Ascending aorta (tissue), 2 donors: ENCODE results near the gene IFNW1. TPM values are rescaled to one million over a fixed set of nuclear protein-coding genes. Genes with fewer than 3 reads are reported as not detected.

Source experiments
- DNase-seq, 2 donors: peaks; one replicate each; pipeline ENCODE4 v3.0.0-alpha.2; 2019; ENCODE audit warnings: low spot score in 2 of 2
- H3K27ac ChIP-seq, 2 donors: fragments of 200-600 bp; sonication (generic); one replicate each; pipeline ENCODE4 v1.5.1; 2016 to 2017; ENCODE audit warnings: mild to moderate bottlenecking in 1 of 2
- H3K27me3 ChIP-seq: fragments of 200-600 bp; sonication (generic); one replicate; pipeline ENCODE4 v1.5.1; 2017
- H3K36me3 ChIP-seq, 2 donors: fragments of 200-600 bp; sonication (generic); one replicate each; pipeline ENCODE4 v1.5.1; 2016
- H3K4me1 ChIP-seq, 2 donors: fragments of 200-600 bp; sonication (generic); one replicate each; pipeline ENCODE4 v1.5.1; 2016 to 2017; ENCODE audit warnings: mild to moderate bottlenecking in 1 of 2
- H3K4me3 ChIP-seq, 2 donors: fragments of 200-600 bp; sonication (generic); one replicate each; pipeline ENCODE4 v1.5.1; 2016 to 2017; ENCODE audit warnings: mild to moderate bottlenecking in 1 of 2
- H3K9me3 ChIP-seq, 2 donors: fragments of 200-600 bp; sonication (generic); one replicate each; pipeline ENCODE4 v1.5.1; 2016
- intact Hi-C: fragments of 100-400 bp; cut with DNase I; formaldehyde crosslinking; loops from one replicate; pipeline ENCODE4 v1.15.1; 2023
- total RNA-seq: library from RNA; depleted of rRNA; stranded (reverse); fragments of >200 nt; gene quantifications from one replicate; pipeline ENCODE4 v1.1.0, GENCODE V29; 2016
- TF ChIP-seq, protein P1 (sequence below), 3 experiments: fragments of 200-600 bp in 2 of 3; fragments of 450-650 bp in 1 of 3; sonication (generic) in 2 of 3; IDR thresholded peaks; one replicate each; pipeline ENCODE4 v1.5.1; 2016 to 2019; ENCODE audit warnings: antibody characterized with exemption in 3 of 3, mild to moderate bottlenecking in 1 of 3, moderate library complexity in 1 of 3

The IFNW1 gene
- total RNA-seq, 1 donor from 2014 or later = not detected

DNA sequence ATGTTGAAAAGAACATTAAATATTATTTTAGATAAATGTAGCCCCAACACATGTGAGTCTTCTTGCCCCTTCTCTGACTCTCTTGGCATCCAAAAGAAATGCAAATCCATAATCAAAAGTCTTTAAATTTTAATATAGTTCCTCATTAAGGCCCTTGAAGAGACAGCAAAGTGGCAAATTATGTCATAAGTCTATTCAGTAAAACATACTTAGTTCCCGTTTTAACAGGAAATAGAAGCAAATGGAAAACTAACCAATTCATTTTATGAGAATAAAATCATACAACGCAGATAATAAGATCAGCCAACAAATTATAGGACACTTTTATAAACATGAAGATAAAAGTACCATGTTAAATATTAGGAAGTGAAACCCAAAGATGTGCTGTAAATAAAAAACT is 43.8 kb downstream of the IFNW1 start:
- Histone ChIP-seq H3K27me3 (no peaks in the 10 kb centered on the region), H3K4me1 (peaks cover 0 to 8% of the 10 kb centered on the region in 2 donors), H3K9me3 (no peaks in the 10 kb centered on the region), H3K36me3 (no peaks in the 10 kb centered on the region), H3K4me3 (no peak overlapping the region), H3K27ac (peak overlapping the region in 1 of 2 donors; percentile 56)
- no peak for DNase-seq
- TF ChIP-seq, protein P1, sequence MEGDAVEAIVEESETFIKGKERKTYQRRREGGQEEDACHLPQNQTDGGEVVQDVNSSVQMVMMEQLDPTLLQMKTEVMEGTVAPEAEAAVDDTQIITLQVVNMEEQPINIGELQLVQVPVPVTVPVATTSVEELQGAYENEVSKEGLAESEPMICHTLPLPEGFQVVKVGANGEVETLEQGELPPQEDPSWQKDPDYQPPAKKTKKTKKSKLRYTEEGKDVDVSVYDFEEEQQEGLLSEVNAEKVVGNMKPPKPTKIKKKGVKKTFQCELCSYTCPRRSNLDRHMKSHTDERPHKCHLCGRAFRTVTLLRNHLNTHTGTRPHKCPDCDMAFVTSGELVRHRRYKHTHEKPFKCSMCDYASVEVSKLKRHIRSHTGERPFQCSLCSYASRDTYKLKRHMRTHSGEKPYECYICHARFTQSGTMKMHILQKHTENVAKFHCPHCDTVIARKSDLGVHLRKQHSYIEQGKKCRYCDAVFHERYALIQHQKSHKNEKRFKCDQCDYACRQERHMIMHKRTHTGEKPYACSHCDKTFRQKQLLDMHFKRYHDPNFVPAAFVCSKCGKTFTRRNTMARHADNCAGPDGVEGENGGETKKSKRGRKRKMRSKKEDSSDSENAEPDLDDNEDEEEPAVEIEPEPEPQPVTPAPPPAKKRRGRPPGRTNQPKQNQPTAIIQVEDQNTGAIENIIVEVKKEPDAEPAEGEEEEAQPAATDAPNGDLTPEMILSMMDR (IDR thresholded peaks at IDR 0.05) = no peak
- intact Hi-C loops = no loop called here

DNA sequence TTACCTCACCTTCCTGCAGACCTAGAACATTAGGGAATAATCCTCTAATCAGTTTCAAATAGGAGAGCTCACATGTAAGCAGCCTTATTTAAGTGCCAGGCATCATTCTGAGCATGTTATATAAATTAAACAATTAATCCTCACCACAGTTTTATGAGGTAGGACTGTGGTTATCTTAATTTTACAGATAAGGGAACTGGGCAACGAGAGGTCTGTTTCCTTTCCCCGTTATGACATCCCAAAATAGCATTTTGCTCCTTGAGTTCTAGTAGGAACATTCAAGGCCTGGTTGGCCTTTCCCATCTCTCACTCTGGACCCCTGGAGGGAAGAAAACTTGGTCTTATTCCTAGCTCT is 44.8 kb downstream of the IFNW1 start:
- no peaks in the 10 kb centered on the region for H3K9me3 ChIP-seq
- peak overlapping the region; percentile 56 to 73 for H3K27ac ChIP-seq
- intact Hi-C loops = no loop called here
- no peak for DNase-seq
- H3K4me3 ChIP-seq = no peak overlapping the region
- no peaks in the 10 kb centered on the region for H3K27me3 ChIP-seq
- TF ChIP-seq, protein P1 (IDR thresholded peaks at IDR 0.05) = no peak
- H3K4me1 ChIP-seq = peaks cover 0 to 8% of the 10 kb centered on the region in 2 donors
- H3K36me3 ChIP-seq = no peaks in the 10 kb centered on the region

DNA sequence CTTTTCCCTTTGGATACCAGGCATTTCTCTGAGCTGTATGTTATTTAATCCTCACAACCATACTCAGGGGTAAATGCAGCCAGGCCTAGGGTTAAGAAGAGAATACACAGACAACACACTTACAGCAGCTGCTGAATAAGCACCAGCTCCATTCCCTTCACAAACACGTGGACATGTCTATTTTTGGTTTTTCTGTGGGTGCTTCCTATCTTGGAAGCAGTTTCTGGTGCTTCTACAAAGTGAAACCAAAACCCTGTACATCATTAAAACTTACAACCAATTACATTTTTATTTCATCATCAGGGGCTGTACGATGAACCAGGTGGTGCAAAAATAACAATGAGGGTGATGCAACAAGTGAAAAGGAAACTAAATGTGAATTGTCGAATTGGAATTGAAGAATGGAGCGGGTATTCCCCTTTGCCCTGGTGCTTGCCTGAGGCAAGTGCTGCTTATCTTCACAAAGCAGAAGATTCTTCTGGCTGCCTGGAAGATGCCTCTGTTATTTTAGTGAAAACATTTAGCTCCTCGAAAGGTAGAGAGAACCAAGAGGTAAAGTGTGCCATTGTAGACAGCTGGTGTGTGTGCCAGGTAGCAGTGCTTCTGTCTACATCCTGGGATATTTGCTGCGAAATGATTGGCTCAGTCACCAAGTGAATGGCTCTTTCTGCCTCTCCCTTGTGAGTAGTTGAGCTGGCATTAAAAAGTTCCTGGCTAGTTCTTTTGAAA is 45.3 kb downstream of the IFNW1 start:
- TF ChIP-seq, protein P1 (IDR thresholded peaks at IDR 0.05) = no peak
- no peaks in the 10 kb centered on the region for H3K36me3 ChIP-seq
- H3K27me3 ChIP-seq = no peaks in the 10 kb centered on the region
- DNase-seq = no peak
- peaks cover 0 to 8% of the 10 kb centered on the region in 2 donors for H3K4me1 ChIP-seq
- no peaks in the 10 kb centered on the region for H3K9me3 ChIP-seq
- H3K27ac ChIP-seq = peak overlapping the region; percentile 56 to 73
- intact Hi-C loops = no loop called here
- peak overlapping the region; percentile 1 to 48 for H3K4me3 ChIP-seq

DNA sequence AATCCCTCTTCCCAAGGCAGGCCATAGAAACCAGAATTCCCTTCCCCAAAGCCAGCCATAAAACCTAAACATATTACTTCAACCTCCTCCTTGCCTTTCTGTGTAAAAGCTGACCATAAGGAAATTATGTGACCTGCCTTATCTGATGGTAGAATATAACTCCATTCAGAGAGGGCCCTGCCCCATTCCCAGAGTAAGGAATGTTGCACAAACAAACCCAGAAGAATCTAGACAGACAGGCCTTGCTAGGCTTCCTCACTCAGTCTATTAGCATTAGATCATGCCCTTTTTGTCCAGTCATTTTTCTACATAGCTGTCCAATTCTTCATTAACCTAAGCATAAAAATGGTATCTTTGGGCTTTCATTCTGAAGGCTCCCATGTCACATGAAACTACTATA is 46.1 kb downstream of the IFNW1 start:
- no peaks in the 10 kb centered on the region for H3K9me3 ChIP-seq
- peaks cover 0 to 8% of the 10 kb centered on the region in 2 donors for H3K4me1 ChIP-seq
- no peaks in the 10 kb centered on the region for H3K36me3 ChIP-seq
- TF ChIP-seq, protein P1 (IDR thresholded peaks at IDR 0.05) = no peak
- no peak for DNase-seq
- H3K27me3 ChIP-seq = no peaks in the 10 kb centered on the region
- H3K4me3 ChIP-seq = no peak overlapping the region
- H3K27ac ChIP-seq = peak overlapping the region; percentile 56 to 73
- intact Hi-C loops = no loop called here

Other genes with a start within 250 kb of the IFNW1 start
- gene HACD4, start 110.2 kb downstream of the IFNW1 start, total RNA-seq = 4.6 TPM
- gene IFNB1, start 63.9 kb downstream of the IFNW1 start, total RNA-seq = not detected
- not detected for gene IFNA21, start 24.8 kb upstream of the IFNW1 start, total RNA-seq
- gene IFNA4, start 45.8 kb upstream of the IFNW1 start, total RNA-seq = not detected
- not detected for gene IFNA7, start 60.4 kb upstream of the IFNW1 start, total RNA-seq
- not detected for gene IFNA10, start 65.3 kb upstream of the IFNW1 start, total RNA-seq
- gene IFNA16, start 75.5 kb upstream of the IFNW1 start, total RNA-seq = not detected
- gene IFNA17, start 86.4 kb upstream of the IFNW1 start, total RNA-seq = not detected
- not detected for gene IFNA14, start 98.2 kb upstream of the IFNW1 start, total RNA-seq
- gene IFNA5, start 163.5 kb upstream of the IFNW1 start, total RNA-seq = 4.0 TPM
- 6.4 TPM for gene KLHL9, start 193.6 kb upstream of the IFNW1 start, total RNA-seq
- gene IFNA6, start 209.1 kb upstream of the IFNW1 start, total RNA-seq = not detected
- gene IFNA13, start 226.2 kb upstream of the IFNW1 start, total RNA-seq = not detected
- gene IFNA2, start 243.6 kb upstream of the IFNW1 start, total RNA-seq = not detected